Liver (tissue), 9 donors: ENCODE measurements around the gene GPRC5A. TPM values are rescaled to one million over a fixed set of nuclear protein-coding genes. Genes with fewer than 3 reads are reported as not detected.

ENCODE experiments used
- DNase-seq: peaks from one replicate; pipeline ENCODE4 v3.0.0-alpha.2; 2017; ENCODE audit warnings: low spot score
- H3K27ac ChIP-seq, 2 donors: one replicate each; pipeline ENCODE4 v1.7.0; 2013; ENCODE audit warnings: inconsistent platforms in 2 of 2, low read length in 2 of 2, control low read depth in 1 of 2, low read depth in 1 of 2, mild to moderate bottlenecking in 1 of 2
- H3K27me3 ChIP-seq, 4 donors: one replicate each; pipeline versions ENCODE4 v1.6.1 to v1.7.0; 2013; ENCODE audit warnings: low read length in 3 of 4, inconsistent platforms in 1 of 4, mild to moderate bottlenecking in 1 of 4, moderate library complexity in 1 of 4; ENCODE audit not compliant: control insufficient read depth in 4 of 4, insufficient read depth in 4 of 4
- H3K36me3 ChIP-seq, 4 donors: one replicate each; pipeline versions ENCODE4 v1.6.1 to v1.7.0; 2013; ENCODE audit warnings: low read length in 3 of 4, mild to moderate bottlenecking in 3 of 4, low read depth in 1 of 4, moderate library complexity in 1 of 4; ENCODE audit not compliant: control insufficient read depth in 4 of 4, insufficient read depth in 3 of 4
- H3K4me1 ChIP-seq, 4 donors: one replicate each; pipeline versions ENCODE4 v1.6.1 to v1.7.0; 2013; ENCODE audit warnings: low read length in 3 of 4, mild to moderate bottlenecking in 3 of 4, moderate library complexity in 1 of 4; ENCODE audit not compliant: control insufficient read depth in 4 of 4, insufficient read depth in 4 of 4
- H3K4me3 ChIP-seq, 3 donors: one replicate each; pipeline versions ENCODE4 v1.6.1 to v1.7.0; 2013; ENCODE audit warnings: low read length in 3 of 3, control low read depth in 1 of 3, low read depth in 1 of 3, mild to moderate bottlenecking in 1 of 3
- H3K9ac ChIP-seq, 2 donors: one replicate each; pipeline ENCODE4 v1.7.0; 2013; ENCODE audit warnings: low read length in 2 of 2, mild to moderate bottlenecking in 2 of 2, moderate library complexity in 2 of 2, control low read depth in 1 of 2, low read depth in 1 of 2
- H3K9me3 ChIP-seq, 4 donors: one replicate each; pipeline versions ENCODE4 v1.6.1 to v1.7.0; 2013; ENCODE audit warnings: low read length in 3 of 4; ENCODE audit not compliant: control insufficient read depth in 4 of 4
- EGR1 ChIP-seq, 2 donors: IDR thresholded peaks; 2 replicates each; pipeline ENCODE4 v1.6.1; 2016 to 2018; ENCODE audit warnings: antibody characterized with exemption in 2 of 2, low read depth in 2 of 2
- HNF4A ChIP-seq, 2 donors: conservative IDR thresholded peaks; 2 replicates each; pipeline ENCODE4 v1.6.1; 2016; ENCODE audit warnings: antibody characterized with exemption in 2 of 2, mild to moderate bottlenecking in 2 of 2
- HNF4G ChIP-seq: IDR thresholded peaks from 2 replicates; pipeline ENCODE4 v1.6.1; 2016; ENCODE audit warnings: antibody characterized with exemption
- JUND ChIP-seq, 2 donors: IDR thresholded peaks; 2 replicates each; pipeline ENCODE4 v1.6.1; 2016; ENCODE audit warnings: antibody characterized with exemption in 2 of 2
- RAD21 ChIP-seq, 2 donors: IDR thresholded peaks; 2 replicates each; pipeline ENCODE4 v1.6.1; 2016; ENCODE audit warnings: antibody characterized with exemption in 2 of 2, mild to moderate bottlenecking in 2 of 2
- RXRA ChIP-seq, 2 donors: IDR thresholded peaks; 2 replicates each; pipeline ENCODE4 v1.6.1; 2017 to 2018; ENCODE audit warnings: antibody characterized with exemption in 2 of 2, mild to moderate bottlenecking in 1 of 2
- SP1 ChIP-seq: IDR thresholded peaks from 2 replicates; pipeline ENCODE4 v1.6.1; 2018; ENCODE audit warnings: antibody characterized with exemption, mild to moderate bottlenecking
- TAF1 ChIP-seq: conservative IDR thresholded peaks from 2 replicates; pipeline ENCODE4 v1.6.1; 2016; ENCODE audit warnings: antibody characterized with exemption, mild to moderate bottlenecking
- YY1 ChIP-seq: IDR thresholded peaks from 2 replicates; pipeline ENCODE4 v1.6.1; 2016; ENCODE audit warnings: antibody characterized with exemption, mild to moderate bottlenecking
- WGBS: extraction: QIAGEN DNeasy Blood & Tissue Kit; methylation state at CpG from one replicate; pipeline ENCODE4 v1.1.7; 2013; 5-methylcytosine and 5-hydroxymethylcytosine counted together
- polyA plus RNA-seq, 2 donors: library from polyadenylated mRNA; stranded (reverse) in 1 of 2; unstranded in 1 of 2; fragments of 200-250 nt in 1 of 2; fragments of >200 nt in 1 of 2; fragmentation: Nextera tagmentation in 1 of 2; extraction: Ambion mirVana in 1 of 2; gene quantifications; one replicate each; pipeline versions ENCODE4 v1.2.1 to v1.2.3, GENCODE V29; 2013 to 2015
- total RNA-seq, 2 donors: library from RNA; depleted of rRNA; stranded (reverse); fragments of >200 nt; gene quantifications; one replicate each; pipeline ENCODE4 v1.2.3, GENCODE V29; 2014
- TF ChIP-seq, protein P1 (sequence below): fragments of 150-350 bp; IDR thresholded peaks from 2 replicates; pipeline ENCODE4 v1.5.1; 2017; ENCODE audit warnings: improper control_type of control experiment, low read depth, low read length; ENCODE audit not compliant: missing input control
- TF ChIP-seq, protein P2 (sequence below): IDR thresholded peaks from 2 replicates; pipeline ENCODE4 v1.6.1; 2016; ENCODE audit warnings: antibody characterized with exemption
- TF ChIP-seq, protein P3 (sequence below): IDR thresholded peaks from 2 replicates; pipeline ENCODE4 v1.6.1; 2016; ENCODE audit warnings: antibody characterized with exemption
- TF ChIP-seq, protein P4 (sequence below): IDR thresholded peaks from 2 replicates; pipeline ENCODE4 v1.6.1; 2016; ENCODE audit warnings: antibody characterized with exemption, mild to moderate bottlenecking
- donor health status: healthy.
- donor health status: healthy.
- donor health status: healthy.
- donor health status: healthy.
- donor health status: healthy.

Gene GPRC5A
- total and polyA plus RNA-seq, 4 donors = 0.09 to 0.17 (median 0.16) TPM; not detected in 1

DNA sequence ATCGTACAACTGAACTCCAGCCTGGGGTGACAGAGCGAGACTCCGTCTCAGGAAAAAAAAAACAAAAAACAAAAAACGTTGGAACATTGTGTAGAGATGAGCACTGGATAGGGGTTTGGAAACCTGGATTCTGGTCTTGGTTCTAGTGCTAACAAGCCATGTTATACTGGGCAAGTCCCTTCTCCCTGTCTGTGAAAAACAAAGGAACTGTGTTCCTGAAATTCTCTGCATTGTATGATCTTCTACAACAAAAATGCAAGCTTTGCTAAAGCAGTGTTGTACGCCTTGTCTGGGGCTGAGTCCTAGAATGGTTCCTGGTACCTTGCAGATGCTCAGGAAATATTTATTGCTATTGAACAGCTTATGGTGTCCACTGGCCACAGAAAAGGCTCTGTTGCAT lies 47.2 kb downstream of the GPRC5A start:
- Histone ChIP-seq H3K4me3 (no peak overlapping the region), H3K27ac (no peak overlapping the region), H3K36me3 (no peaks in the 10 kb centered on the region), H3K9me3 (no peaks in the 10 kb centered on the region), H3K27me3 (no peaks in the 10 kb centered on the region), H3K9ac (no peak overlapping the region), H3K4me1 (no peaks in the 10 kb centered on the region)
- no peak for DNase-seq
- WGBS = 87% methylated on average over 5 of the region's 5 CpGs
- no peak for TF ChIP-seq YY1
- TF ChIP-seq, protein P1, sequence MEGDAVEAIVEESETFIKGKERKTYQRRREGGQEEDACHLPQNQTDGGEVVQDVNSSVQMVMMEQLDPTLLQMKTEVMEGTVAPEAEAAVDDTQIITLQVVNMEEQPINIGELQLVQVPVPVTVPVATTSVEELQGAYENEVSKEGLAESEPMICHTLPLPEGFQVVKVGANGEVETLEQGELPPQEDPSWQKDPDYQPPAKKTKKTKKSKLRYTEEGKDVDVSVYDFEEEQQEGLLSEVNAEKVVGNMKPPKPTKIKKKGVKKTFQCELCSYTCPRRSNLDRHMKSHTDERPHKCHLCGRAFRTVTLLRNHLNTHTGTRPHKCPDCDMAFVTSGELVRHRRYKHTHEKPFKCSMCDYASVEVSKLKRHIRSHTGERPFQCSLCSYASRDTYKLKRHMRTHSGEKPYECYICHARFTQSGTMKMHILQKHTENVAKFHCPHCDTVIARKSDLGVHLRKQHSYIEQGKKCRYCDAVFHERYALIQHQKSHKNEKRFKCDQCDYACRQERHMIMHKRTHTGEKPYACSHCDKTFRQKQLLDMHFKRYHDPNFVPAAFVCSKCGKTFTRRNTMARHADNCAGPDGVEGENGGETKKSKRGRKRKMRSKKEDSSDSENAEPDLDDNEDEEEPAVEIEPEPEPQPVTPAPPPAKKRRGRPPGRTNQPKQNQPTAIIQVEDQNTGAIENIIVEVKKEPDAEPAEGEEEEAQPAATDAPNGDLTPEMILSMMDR = no peak
- TF ChIP-seq, protein P2, sequence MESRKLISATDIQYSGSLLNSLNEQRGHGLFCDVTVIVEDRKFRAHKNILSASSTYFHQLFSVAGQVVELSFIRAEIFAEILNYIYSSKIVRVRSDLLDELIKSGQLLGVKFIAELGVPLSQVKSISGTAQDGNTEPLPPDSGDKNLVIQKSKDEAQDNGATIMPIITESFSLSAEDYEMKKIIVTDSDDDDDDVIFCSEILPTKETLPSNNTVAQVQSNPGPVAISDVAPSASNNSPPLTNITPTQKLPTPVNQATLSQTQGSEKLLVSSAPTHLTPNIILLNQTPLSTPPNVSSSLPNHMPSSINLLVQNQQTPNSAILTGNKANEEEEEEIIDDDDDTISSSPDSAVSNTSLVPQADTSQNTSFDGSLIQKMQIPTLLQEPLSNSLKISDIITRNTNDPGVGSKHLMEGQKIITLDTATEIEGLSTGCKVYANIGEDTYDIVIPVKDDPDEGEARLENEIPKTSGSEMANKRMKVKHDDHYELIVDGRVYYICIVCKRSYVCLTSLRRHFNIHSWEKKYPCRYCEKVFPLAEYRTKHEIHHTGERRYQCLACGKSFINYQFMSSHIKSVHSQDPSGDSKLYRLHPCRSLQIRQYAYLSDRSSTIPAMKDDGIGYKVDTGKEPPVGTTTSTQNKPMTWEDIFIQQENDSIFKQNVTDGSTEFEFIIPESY = no peak
- no peak for TF ChIP-seq TAF1
- no peak for TF ChIP-seq SP1
- TF ChIP-seq EGR1 (IDR thresholded peaks at IDR 0.05; ENCODE audit: low read depth in 2 of 2) = no peak
- TF ChIP-seq JUND (IDR thresholded peaks at IDR 0.05) = no peak

DNA sequence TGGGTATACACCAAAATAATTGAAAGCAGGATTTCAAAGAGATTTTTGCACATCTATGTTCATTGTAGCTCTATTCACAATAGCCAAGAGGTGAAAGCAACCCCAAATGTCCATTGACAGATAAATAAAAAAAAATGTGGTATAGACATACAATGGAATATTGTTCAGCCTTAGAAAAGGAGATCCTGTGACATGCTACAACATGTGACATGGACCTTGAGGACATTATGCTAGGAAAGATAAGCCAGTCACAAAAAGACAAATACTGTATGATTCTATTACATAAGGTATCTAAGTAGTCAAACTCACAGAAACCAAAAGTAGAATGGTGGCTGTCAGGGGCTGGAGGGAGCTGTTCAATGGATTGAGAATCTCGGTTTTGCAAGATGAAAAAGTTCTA lies 48.5 kb downstream of the GPRC5A start:
- no peak for TF ChIP-seq JUND (IDR thresholded peaks at IDR 0.05)
- no peak for TF ChIP-seq EGR1 (IDR thresholded peaks at IDR 0.05; ENCODE audit: low read depth in 2 of 2)
- no peak for TF ChIP-seq HNF4A (conservative IDR thresholded peaks at IDR 0.05)
- no peak for TF ChIP-seq RXRA (IDR thresholded peaks at IDR 0.05)
- no peak for TF ChIP-seq YY1
- TF ChIP-seq RAD21 (IDR thresholded peaks at IDR 0.05) = no peak
- TF ChIP-seq, protein P3, sequence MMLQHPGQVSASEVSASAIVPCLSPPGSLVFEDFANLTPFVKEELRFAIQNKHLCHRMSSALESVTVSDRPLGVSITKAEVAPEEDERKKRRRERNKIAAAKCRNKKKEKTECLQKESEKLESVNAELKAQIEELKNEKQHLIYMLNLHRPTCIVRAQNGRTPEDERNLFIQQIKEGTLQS = no peak
- no peak for TF ChIP-seq HNF4G
- TF ChIP-seq, protein P2 = no peak
- TF ChIP-seq, protein P4, sequence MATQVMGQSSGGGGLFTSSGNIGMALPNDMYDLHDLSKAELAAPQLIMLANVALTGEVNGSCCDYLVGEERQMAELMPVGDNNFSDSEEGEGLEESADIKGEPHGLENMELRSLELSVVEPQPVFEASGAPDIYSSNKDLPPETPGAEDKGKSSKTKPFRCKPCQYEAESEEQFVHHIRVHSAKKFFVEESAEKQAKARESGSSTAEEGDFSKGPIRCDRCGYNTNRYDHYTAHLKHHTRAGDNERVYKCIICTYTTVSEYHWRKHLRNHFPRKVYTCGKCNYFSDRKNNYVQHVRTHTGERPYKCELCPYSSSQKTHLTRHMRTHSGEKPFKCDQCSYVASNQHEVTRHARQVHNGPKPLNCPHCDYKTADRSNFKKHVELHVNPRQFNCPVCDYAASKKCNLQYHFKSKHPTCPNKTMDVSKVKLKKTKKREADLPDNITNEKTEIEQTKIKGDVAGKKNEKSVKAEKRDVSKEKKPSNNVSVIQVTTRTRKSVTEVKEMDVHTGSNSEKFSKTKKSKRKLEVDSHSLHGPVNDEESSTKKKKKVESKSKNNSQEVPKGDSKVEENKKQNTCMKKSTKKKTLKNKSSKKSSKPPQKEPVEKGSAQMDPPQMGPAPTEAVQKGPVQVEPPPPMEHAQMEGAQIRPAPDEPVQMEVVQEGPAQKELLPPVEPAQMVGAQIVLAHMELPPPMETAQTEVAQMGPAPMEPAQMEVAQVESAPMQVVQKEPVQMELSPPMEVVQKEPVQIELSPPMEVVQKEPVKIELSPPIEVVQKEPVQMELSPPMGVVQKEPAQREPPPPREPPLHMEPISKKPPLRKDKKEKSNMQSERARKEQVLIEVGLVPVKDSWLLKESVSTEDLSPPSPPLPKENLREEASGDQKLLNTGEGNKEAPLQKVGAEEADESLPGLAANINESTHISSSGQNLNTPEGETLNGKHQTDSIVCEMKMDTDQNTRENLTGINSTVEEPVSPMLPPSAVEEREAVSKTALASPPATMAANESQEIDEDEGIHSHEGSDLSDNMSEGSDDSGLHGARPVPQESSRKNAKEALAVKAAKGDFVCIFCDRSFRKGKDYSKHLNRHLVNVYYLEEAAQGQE = no peak
- TF ChIP-seq TAF1 = no peak
- no peak overlapping the region for H3K27ac ChIP-seq
- no peak overlapping the region for H3K9ac ChIP-seq
- no peak for DNase-seq
- no peaks in the 10 kb centered on the region for H3K27me3 ChIP-seq
- H3K4me3 ChIP-seq = no peak overlapping the region
- H3K9me3 ChIP-seq = no peaks in the 10 kb centered on the region
- H3K36me3 ChIP-seq = no peaks in the 10 kb centered on the region
- WGBS = 86% methylated on average over 1 of the region's 1 CpG
- H3K4me1 ChIP-seq = no peaks in the 10 kb centered on the region
